Lower leg skin (tissue), 3 donors: Measurements from ENCODE around the gene DCTN1.

ENCODE experiments used
- POLR2A ChIP-seq, 2 donors: fragments of 450-650 bp; IDR thresholded peaks; one replicate each; pipeline ENCODE4 v1.6.1; 2016 to 2017; ENCODE audit warnings: antibody characterized with exemption in 2 of 2, mild to moderate bottlenecking in 1 of 2, moderate library complexity in 1 of 2
- TF ChIP-seq, protein P1 (sequence below), 3 donors: fragments of 450-650 bp; IDR thresholded peaks; one replicate each; pipeline ENCODE4 v1.5.1; 2016; ENCODE audit warnings: antibody characterized with exemption in 3 of 3, mild to moderate bottlenecking in 3 of 3, moderate library complexity in 2 of 3

DNA sequence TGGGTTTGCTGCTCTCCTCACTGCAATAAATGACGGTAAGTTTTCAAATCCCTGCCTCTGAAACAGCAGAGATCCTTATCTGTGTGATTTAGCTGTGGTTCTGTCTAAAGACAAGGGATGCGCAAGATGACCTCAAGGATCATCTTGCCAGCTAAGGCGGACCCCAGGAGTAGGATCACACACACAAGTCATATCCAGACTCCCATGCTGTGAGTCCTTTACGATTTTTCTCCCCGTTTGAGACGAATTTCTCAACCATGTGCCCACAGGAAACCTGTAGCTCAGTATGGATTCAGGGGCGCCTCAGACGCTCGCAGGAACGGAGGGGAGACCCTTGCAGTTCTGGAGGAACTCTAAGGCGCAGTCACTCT, 11.1 kb upstream of the DCTN1 start:
- TF ChIP-seq, protein P1, sequence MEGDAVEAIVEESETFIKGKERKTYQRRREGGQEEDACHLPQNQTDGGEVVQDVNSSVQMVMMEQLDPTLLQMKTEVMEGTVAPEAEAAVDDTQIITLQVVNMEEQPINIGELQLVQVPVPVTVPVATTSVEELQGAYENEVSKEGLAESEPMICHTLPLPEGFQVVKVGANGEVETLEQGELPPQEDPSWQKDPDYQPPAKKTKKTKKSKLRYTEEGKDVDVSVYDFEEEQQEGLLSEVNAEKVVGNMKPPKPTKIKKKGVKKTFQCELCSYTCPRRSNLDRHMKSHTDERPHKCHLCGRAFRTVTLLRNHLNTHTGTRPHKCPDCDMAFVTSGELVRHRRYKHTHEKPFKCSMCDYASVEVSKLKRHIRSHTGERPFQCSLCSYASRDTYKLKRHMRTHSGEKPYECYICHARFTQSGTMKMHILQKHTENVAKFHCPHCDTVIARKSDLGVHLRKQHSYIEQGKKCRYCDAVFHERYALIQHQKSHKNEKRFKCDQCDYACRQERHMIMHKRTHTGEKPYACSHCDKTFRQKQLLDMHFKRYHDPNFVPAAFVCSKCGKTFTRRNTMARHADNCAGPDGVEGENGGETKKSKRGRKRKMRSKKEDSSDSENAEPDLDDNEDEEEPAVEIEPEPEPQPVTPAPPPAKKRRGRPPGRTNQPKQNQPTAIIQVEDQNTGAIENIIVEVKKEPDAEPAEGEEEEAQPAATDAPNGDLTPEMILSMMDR (IDR thresholded peaks at IDR 0.05) = no peak
- TF ChIP-seq POLR2A (IDR thresholded peaks at IDR 0.05) = no peak
